HTR-8/SVneo (cell line): Measurements from ENCODE around the gene PABPN1.
A peak's percentile ranks its signal among the peaks of the same experiment; 100 is the strongest.

Source experiments
- DNase-seq: peaks from one replicate; pipeline ENCODE4 v3.0.0; 2011; ENCODE audit warnings: low spot score, mixed read lengths; ENCODE audit not compliant: insufficient read length
- FAIRE-seq: peaks from 2 replicates; lab custom pipeline; 2011; peaks lifted over from hg19 to GRCh38; lab: Jason Lieb, UNC

PABPN1 gene

GRCh38 chr14:23355871-23356435 lies 34.7 kb downstream of the PABPN1 start:
- no peak for FAIRE-seq

GRCh38 chr14:23356662-23357061 lies 35.4 kb downstream of the PABPN1 start:
- DNase-seq = no peak
- FAIRE-seq = no peak

More at GRCh38 chr14:23355871-23356435, 34.7 kb downstream of the PABPN1 start:
- no peak for DNase-seq

- no peak for FAIRE-seq
Observed at GRCh38 chr14:23357261-23357660, 36.0 kb downstream of the PABPN1 start.

GRCh38 chr14:23358042-23358441 lies 36.8 kb downstream of the PABPN1 start:
- no peak for FAIRE-seq
- DNase-seq = no peak

More at GRCh38 chr14:23357261-23357660, 36.0 kb downstream of the PABPN1 start:
- no peak for DNase-seq

GRCh38 chr14:23358553-23359166 lies 37.4 kb downstream of the PABPN1 start:
- DNase-seq (no peak), FAIRE-seq (no peak)

GRCh38 chr14:23359167-23359626 lies 37.9 kb downstream of the PABPN1 start:
- FAIRE-seq = no peak
- no peak for DNase-seq

GRCh38 chr14:23359722-23360447 lies 38.6 kb downstream of the PABPN1 start:
- FAIRE-seq (no peak), DNase-seq (no peak)

GRCh38 chr14:23360496-23360895 lies 39.2 kb downstream of the PABPN1 start:
- no peak for FAIRE-seq
- no peak for DNase-seq

GRCh38 chr14:23361320-23361719 lies 40.1 kb downstream of the PABPN1 start:
- DNase-seq = no peak
- no peak for FAIRE-seq

GRCh38 chr14:23361763-23362162 lies 40.5 kb downstream of the PABPN1 start:
- DNase-seq = no peak
- FAIRE-seq = no peak

GRCh38 chr14:23362200-23362599 lies 40.9 kb downstream of the PABPN1 start:
- no peak for FAIRE-seq
- no peak for DNase-seq

GRCh38 chr14:23364164-23365035 lies 43.1 kb downstream of the PABPN1 start:
- no peak for FAIRE-seq

GRCh38 chr14:23365036-23365731 lies 43.9 kb downstream of the PABPN1 start, which contains the start of gene EFS:
TSS of gene EFS (minus strand) at chr14:23365172. CDS start at chr14:23365025, 147 bp downstream.
- DNase-seq (no peak), FAIRE-seq (no peak)

More at GRCh38 chr14:23364164-23365035, 43.1 kb downstream of the PABPN1 start:
- DNase-seq = no peak

- FAIRE-seq (no peak), DNase-seq (peak; percentile 24)
Observed at GRCh38 chr14:23365732-23366425, 44.6 kb downstream of the PABPN1 start.

- FAIRE-seq = no peak
- peak; percentile 13 for DNase-seq
Observed at GRCh38 chr14:23366426-23366921, 45.2 kb downstream of the PABPN1 start.

GRCh38 chr14:23370221-23370620 lies 49.0 kb downstream of the PABPN1 start:
- FAIRE-seq = no peak

GRCh38 chr14:23371865-23372264 lies 50.6 kb downstream of the PABPN1 start:
- FAIRE-seq = no peak
- no peak for DNase-seq

More at GRCh38 chr14:23370221-23370620, 49.0 kb downstream of the PABPN1 start:
- no peak for DNase-seq

- FAIRE-seq (no peak), DNase-seq (no peak)
Observed at GRCh38 chr14:23372509-23372908, 51.3 kb downstream of the PABPN1 start, which contains the start of gene IL25. TSS of gene IL25 (plus strand) at chr14:23372809.

GRCh38 chr14:23373041-23373440 lies 51.8 kb downstream of the PABPN1 start:
- DNase-seq (no peak), FAIRE-seq (no peak)
